ENCODE data around the gene GGCX.
A peak's percentile ranks its signal among the peaks of the same experiment; 100 is the strongest.
"Not testable (repeated sequence)": the region's sequence is repeated elsewhere in the genome, so short reads cannot be mapped to it uniquely, and the experiment has no call there.

Gene GGCX

DNA sequence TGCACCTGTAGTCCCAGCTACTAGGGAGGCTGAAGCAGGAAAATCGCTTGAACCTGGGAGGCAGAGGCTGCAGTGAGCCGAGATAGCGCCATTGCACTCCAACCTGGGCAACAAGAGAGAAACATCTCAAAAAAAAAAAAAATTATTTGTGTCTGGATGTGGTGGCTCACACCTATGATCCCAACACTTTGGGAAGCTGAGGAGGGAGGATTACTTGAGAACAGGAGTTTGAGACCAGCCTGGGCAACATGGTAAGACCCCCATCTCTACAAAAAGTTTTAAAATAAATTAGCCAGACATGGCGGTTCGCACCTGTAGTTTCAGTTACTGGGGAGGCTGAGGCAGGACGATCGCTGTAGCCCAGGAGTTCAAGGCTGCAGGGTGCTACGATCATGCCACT is 14.4 kb upstream of the GGCX start:
- no peak for DNase-seq (ENCODE audit: low read depth, low spot score)

DNA sequence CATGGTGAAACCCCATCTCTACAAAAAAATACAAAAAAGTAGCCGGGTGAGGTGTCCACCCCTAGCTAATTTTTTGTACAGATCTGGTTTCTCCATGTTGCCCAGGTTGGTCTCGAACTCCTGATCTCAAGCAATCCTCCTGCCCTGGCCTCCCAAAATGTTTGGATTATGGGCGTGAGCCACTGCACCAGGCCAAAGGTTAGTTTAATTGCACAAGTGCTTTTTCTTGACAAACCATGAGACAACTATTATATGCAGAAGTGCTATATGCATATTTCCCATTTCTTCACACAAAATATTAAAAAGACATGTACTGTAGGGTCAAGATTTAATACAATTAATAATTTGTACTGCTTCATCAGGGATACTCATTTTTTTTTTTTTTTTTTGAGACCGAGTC is 5.0 kb upstream of the GGCX start:
- no peak for DNase-seq (ENCODE audit: low read depth, low spot score)

DNA sequence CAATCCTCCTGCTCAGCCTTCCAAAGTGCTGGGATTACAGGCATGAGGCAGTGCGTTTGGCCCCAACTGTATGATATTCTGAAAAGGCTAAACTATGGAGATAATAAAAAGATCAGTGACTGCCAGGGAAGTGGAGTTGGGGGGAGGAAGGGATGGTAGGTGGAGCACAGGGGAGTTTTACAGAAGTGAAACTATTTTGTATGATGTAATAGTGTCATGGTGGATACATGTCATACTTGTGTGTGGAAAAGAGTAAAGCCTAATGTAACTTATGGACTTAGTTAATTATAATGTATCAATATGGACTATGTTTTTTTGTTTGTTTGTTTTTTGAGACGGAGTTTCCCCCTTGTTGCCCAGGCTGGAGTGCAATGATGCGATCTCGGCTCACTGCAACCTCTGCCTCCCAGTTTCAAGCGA is 2.9 kb upstream of the GGCX start:
- no peak for DNase-seq (ENCODE audit: low read depth, low spot score)

DNA sequence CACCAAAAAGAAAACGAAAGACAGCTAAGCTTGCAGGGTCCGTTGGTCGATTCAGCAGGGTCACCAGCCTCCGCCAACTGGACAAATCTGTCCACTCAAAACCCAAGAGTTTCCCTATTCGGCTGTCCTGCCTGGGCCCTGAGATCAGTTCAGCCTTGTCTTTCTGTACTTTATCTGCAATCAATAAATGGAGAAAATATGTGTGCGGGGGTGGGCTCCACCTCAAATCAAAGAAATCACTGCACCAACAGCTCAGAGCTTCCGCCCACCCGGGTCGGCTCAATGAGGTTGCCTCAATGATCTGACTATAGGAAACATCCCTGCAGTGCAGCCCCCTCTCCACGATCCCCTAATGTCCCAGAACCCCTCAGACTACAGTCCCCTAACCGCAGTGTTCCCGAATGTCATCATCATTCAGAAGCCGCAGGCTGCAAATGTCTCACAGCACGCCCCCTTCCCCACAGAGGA is 447 bp downstream of the GGCX start:
- no peak for DNase-seq (ENCODE audit: low read depth, low spot score)

DNA sequence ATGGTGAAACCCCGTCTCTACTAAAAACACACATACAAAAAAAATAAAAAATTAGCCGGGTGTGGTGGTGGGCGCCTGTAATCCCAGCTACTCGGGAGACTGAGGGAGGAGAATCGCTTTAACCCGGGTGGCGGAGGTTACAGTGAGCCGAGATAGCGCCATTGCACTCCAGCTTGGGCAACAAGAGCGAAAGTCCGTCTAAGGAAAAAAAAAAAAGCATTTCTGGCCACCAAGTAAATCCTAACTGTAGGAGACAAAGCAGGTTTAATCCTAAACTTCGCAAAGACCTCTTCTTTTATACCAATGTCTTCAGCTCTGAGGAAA is 928 bp downstream of the GGCX start:
- not testable (repeated sequence) for DNase-seq (ENCODE audit: low read depth, low spot score)

DNA sequence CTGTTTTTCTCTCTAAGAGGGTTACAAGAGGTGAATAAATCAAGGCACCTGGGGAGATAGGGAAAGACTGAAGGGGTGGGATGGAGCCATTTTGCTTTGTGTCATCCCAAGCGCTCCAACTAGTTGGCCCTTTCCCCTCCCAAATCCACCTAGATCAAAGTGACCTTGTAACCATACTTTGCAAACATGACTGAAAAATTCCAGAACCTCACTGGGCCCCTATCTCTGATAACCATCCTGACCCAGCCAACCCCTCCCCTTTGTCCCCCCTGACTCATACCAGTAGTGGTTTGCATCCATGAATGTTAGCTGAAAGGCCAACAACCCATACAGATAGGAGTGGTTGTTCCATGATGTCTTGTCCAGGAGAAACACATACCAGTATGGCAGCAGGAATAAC is 3.1 kb downstream of the GGCX start:
- DNase-seq (ENCODE audit: low read depth, low spot score), result no peak

DNA sequence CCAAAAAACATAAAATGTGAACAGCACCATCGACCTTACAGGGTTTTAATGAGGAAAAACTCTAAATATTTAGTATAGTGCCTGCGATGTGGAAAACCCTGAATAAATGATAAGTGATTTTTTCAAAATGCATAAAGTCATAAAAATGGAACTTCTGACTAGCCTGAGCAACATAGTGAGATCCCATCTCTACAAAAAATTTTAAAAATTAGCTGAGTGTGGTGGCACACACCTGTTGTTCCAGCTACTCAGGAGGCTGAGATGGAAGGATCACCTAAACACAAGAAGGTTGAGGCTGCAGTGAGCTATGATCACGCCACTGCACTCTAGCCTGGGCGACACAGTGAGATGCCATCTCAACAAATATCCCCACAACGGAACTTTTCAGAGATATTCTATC is 4.2 kb downstream of the GGCX start:
- DNase-seq (ENCODE audit: low read depth, low spot score), result no peak

DNA sequence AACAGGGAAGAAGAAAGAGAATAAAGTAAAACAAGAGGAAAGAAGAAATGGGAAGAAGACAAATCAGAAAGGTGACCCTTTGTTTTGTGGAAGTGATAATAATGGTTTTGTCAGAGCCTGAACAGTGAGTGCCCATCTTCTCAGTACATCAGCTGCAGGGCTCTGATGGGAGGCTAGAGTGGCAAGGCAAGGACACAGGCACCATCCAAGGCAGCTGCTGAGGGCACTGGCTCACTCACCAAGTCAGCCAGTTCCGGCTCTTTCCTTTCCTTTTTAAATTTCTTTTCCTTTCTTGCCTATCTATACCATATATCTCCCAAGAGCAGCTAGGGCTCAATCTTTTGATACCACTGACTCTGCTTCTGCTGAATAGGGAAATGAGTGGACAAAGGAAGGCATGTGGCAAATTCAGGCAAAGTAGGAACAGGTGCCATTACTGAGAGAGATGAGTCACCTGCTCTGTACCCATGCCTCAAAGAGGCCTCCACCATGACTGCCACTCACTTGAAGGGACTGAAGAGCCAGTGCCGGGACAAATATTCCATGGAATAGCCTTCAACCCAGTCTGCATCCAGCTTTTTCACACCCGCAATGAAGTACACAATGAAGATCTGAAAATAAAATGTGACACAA is 6.2 kb downstream of the GGCX start:
- no peak for DNase-seq (ENCODE audit: low read depth, low spot score)

DNA sequence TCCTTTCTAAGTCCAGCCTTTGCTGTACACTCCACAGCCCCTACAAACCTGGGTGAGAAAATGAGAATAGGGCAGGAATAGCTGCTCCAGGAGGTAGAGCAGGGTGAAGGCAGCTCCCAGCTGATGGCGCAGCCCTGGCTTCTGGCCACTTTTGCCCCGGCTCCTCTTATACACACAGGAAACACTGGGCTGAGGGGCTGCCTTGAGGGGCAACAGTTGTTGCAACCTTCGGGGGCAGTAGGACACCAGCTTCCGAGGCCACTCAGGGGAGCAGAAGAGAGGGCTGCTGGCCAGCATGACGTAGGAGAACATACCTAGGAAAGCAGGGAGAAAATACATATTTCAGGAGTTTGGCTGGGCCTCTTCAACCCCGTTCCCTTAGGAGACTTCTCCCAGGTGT is 8.1 kb downstream of the GGCX start:
- no peak for DNase-seq (ENCODE audit: low read depth, low spot score)

DNA sequence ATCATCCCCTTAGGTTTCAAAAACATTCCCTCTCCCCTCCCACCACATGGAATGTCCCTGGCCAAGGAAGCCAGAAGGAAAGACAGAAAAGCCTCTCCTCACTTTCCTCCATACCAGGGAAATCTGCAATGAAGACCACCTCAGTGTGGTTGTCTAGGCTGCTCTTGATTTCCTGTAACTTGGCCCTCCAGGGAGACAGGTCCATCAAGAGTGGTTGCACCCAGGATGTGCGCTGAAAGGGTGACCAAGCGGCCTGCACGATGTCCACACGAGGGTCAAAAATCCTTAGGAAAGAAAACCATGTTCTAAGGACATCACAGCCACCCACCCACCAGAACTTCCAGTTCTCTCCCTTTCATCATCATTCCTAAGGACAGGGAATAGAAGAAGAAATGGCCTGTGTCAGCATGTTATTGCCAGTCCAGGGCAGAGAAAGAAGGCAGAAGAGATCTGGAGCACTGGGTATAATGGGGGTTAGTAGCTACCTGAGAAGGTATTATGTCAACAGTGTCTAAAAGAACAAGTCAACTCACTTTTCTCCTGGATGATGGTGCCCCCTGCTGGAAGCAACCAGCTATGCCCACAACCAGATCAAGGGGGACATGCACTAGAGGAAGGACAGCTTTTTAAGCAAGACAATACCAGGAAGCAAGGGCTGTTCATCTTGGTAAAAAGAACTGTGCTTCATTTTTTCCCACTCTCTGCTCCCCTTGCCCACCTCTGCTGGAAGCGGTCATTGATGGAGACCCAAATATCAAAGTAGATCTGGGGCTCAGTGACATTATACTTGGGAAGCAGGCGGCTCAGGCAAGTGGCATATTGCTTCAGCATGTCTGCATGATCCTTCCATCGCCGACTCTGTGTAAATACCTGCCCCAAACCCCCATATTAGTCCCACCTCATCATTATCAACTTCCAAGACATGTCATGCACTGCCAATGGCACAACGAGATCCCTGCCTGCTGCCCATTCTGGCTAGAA is 9.3 kb downstream of the GGCX start:
- peak; percentile 84 for DNase-seq (ENCODE audit: low read depth, low spot score)

DNA sequence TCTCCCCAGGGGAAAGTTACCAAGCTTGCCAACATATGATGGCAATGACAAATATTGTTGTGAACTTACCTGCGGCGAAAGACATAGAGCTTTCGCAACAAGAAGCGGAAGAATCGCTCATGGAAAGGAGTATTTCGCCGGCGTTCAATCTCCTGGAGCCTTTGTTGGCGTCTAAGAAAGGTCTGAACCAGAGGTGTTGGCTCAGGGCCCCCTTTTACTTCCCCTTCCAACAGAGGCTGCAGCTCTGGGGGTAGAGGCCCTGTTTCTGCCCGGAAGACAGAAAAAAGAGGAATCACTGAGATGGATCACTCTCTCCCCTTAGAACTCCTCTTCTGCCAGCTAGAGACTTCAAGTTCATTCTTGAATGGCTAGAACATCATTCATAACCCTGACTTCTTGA is 10.8 kb downstream of the GGCX start:
- DNase-seq (ENCODE audit: low read depth, low spot score), result no peak

DNA sequence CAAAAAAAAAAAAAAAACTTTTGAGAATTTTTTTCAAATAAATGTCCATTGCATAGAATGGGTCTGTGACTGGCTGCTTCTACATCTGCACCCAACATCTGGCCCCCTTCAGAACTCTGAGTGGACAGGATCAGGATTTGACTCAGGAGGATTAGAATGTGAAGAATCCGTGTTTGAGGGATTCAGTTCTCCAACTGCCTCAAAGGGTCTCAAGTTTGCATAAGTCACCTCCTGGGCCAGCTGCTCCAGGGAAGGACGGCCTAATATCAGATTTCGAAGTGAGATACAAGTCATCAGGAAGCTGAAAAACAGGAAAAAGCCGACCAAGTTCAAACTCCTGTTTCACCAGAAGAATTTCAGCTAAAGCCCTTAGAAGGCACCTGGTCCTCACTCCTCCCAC is 11.5 kb downstream of the GGCX start:
- no peak for DNase-seq (ENCODE audit: low read depth, low spot score)

DNA sequence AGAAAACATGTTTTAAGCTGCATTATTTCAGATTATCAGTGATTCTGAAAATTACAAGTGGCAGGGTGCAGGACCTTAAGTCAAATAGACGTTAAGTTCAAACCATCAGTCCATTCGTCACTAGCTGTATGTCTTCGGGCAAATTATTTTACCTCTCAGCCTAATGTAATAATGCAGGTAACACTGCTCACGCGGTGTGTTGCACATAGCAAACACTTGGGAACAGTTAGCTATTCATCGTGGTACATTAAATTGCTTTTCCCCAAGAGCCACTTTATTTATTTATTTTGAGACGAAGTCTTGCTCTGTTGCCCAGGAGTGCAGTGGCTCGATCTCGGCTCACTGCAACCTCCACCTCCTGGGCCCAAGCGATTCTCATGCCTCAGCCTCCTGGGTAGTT is 12.2 kb downstream of the GGCX start:
- no peak for DNase-seq (ENCODE audit: low read depth, low spot score)

DNA sequence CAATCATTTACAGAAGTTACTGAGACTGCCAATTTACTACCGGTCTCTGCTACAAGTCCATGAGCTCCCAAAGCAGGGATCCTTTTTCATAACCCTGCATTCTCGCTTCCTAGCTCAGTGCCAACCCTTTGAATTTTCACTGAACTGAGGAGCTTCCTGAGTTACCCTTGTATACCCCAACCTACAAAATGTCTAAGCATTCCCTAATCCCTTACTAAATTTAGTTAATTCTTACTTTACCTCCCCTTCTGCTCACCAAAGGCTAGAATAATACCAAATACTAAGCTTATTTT is 12.7 kb downstream of the GGCX start:
- DNase-seq (ENCODE audit: low read depth, low spot score), result no peak

DNA sequence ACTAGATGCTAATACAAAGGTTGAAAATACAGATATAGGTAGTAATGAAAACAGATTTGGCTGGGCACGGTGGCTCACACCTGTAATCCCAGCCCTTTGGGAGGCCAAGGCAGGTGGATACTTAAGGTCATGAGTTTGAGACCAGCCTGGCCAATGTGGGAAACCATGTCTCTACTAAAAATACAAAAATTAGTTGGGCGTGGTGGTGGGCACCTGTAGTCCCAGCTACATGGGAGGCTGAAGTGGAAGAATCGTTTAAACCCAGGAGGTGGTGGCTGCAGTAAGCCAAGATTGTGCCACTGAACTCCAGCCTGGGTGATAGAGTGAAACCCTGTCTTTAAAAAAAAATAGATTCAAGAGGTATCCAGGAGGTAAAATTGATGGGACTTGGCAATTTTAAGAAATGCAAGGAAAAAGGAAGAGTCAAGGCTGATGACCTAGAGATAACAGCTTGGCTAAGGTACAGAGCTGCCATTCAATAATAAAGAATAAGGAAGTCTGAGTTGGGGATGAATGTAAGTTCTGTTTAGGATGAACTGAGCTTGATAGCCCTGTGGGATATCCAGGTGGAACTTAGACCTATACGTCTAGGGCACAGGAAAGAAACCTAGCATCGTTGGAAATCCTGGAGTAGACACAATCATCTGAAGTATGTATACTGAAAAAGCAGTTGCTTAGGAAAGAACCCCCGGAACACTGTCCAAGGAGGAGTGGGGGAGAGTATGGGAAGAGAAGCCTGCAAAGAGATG is 13.3 kb downstream of the GGCX start:
- DNase-seq (ENCODE audit: low read depth, low spot score), result no peak

DNA sequence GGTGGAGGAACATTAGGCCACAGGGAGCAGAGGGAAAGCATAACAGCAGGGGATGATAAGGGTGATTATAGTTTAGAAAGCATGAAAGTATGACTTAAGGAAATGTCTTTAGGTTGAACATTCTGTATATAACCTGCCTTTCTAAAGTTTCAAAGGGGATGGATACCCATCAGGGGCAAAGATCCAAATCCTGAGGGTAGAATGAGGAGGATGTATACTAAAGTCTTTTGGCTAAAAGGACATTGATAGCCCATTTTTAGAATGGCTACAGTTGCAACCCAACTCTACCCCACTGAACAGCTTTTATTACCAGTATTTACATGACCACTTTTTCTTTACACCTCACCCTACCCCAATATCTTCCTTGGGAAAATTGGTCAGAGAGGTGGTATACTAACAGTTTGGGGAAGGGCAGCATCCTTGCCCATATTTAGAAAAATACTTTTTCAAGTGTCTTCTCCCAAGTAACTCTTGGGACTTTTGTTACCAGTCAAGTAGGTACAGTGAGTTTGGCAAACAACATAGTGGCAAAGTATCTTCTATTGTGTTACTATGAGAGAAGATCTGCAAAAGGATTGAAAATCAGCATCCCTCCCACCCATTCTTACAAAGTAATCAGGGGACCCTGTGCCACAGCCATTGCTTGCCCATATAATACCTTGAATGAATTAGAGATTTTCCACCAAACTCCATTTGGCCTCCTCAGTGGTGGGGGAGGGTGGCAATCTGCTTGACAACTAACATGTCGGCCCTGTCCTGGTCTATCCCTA is 14.0 kb downstream of the GGCX start:
- DNase-seq (ENCODE audit: low read depth, low spot score), result no peak

DNA sequence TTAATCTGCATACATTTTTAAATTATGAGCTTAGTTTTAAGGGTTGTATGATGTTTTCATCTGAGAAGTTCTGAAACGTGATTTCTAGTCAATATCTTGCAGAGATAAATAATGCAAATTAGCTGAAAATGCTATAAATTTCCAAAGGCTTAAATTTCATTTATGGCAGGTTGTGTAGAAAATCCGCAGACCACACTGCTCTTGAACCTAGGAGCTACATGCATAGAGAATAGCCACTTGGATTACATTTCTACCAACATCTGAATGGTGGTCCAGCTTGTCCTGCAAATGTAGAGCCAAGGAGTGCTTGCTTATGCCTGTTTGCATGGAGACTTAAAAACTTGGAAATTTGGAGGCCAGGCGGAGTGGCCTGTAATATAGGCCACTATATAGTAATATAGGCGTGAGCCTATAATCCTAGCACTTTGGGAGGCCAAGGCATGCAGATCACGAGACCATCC is 15.5 kb downstream of the GGCX start:
- DNase-seq (ENCODE audit: low read depth, low spot score), result no peak

DNA sequence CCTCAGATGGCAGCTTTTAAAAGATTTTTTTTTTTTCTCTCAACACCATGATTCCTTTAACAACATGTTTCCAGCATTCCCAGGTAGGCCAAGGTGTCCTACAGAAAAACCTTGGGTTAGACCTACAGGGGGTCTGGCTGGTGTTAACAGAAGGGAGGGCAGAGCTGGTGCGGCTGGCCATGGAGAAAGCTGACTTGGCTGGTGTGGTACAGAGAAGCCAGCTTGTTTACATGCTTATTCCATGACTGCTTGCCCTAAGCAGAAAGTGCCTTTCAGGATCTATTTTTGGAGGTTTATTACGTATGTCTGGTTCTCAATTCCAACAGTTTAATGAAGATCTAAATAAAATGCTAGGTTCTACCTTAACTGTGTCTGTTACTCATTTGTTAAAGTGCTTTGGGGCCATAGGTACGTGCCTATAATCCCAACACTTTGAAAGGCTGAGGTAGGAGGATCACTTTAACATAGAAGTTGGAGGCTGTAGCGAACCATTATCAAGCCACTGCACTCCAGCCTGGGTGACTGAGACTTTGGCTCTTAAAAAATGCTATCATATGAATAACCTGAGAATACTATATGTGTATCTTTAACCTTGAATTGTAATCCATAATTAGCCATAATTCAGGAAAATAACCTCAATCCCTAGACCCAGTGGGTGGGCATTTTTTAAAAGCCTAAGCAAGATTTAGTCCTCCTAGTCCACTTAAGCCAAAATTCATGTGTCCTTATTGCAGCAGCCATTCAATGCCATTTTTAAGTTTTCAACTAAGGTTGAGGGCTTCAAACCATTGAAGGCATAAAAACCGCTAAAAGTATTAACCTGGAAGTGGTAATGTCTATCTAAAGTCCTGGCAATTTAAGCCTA is 16.1 kb downstream of the GGCX start:
- DNase-seq (ENCODE audit: low read depth, low spot score), result not testable (repeated sequence)

DNA sequence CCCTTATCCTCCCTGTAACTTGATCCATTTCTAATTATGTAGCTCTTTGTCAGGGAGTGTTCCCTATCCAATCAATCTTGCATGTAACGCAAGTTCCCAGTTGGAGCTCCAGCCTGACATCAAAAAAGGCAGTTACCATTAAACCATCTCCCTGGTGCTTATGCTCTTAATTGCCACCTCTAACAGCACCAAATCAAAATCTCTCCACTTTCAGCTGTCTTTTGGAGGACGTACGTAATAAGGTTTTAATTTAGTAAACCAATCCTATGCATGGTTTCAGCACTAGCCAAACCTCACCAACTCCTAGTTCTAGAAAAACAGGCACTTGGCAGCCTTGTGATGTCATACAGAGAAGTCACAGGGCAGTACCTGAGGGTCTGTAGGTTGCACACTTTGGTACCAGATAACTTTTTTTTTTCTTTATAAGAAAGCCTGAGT is 17.0 kb downstream of the GGCX start:
- not testable (repeated sequence) for DNase-seq (ENCODE audit: low read depth, low spot score)

DNA sequence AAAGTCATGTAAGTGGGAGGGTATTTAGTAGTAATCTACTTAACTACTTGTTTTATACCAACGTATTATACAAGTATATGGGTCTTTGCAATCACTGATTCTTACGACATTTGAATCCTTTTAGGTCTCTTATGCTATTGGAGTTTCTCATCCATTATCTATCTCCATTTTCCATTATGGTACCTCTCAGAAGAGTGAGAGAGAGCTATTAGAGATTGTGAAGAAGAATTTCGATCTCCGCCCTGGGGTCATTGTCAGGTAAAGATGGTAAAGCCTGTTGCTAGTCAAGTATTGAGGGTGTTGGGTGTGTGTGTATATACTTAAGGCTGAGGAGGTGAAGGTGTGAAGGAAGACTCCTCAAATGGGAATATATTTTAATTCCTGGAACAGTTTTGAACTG is 18.5 kb downstream of the GGCX start:
- no peak for DNase-seq (ENCODE audit: low read depth, low spot score)
